Smooth muscle cell (in vitro differentiated cells): ENCODE data around the gene APOC4. TPM values are rescaled to one million over a fixed set of nuclear protein-coding genes. Genes with fewer than 3 reads are reported as not detected.

Experiments used
- DNase-seq: peaks from one replicate; lab custom pipeline; 2025; ENCODE audit not compliant: unreplicated experiment; lab: John Stamatoyannopoulos, UW
- H2AFZ ChIP-seq: fragments of 200-600 bp; sonication (generic); 2 replicates; pipeline ENCODE4 v1.6.0; 2016; ENCODE audit warnings: antibody characterized with exemption, low read depth, mild to moderate bottlenecking
- H3F3A ChIP-seq: fragments of 200-600 bp; sonication (generic); 2 replicates; pipeline ENCODE4 v1.6.0; 2017; ENCODE audit warnings: antibody characterized with exemption, low read depth
- H3K27ac ChIP-seq: fragments of 200-600 bp; sonication (generic); 2 replicates; pipeline ENCODE4 v1.5.1; 2016; ENCODE audit warnings: low read depth, mild to moderate bottlenecking
- H3K27me3 ChIP-seq: fragments of 200-600 bp; sonication (generic); 2 replicates; pipeline ENCODE4 v1.6.1; 2016; ENCODE audit warnings: low read depth, mild to moderate bottlenecking
- H3K36me3 ChIP-seq: fragments of 200-600 bp; sonication (generic); 2 replicates; pipeline ENCODE4 v1.5.1; 2016; ENCODE audit warnings: low read depth
- H3K4me1 ChIP-seq: fragments of 200-600 bp; sonication (generic); 2 replicates; pipeline ENCODE4 v1.5.1; 2016; ENCODE audit warnings: low read depth
- H3K4me2 ChIP-seq: fragments of 200-600 bp; sonication (generic); 2 replicates; pipeline ENCODE4 v1.6.0; 2016; ENCODE audit warnings: mild to moderate bottlenecking
- H3K4me3 ChIP-seq: fragments of 200-600 bp; sonication (generic); 2 replicates; pipeline ENCODE4 v1.5.1; 2016; ENCODE audit warnings: mild to moderate bottlenecking
- H3K79me2 ChIP-seq: fragments of 200-600 bp; sonication (generic); 2 replicates; pipeline ENCODE4 v1.6.0; 2016; ENCODE audit warnings: low read depth, mild to moderate bottlenecking
- H3K9ac ChIP-seq: fragments of 200-600 bp; sonication (generic); 2 replicates; pipeline ENCODE4 v1.6.0; 2016; ENCODE audit warnings: low read depth
- H3K9me3 ChIP-seq: fragments of 200-600 bp; sonication (generic); replicated peaks from 2 replicates; pipeline ENCODE4 v1.5.1; 2016; ENCODE audit warnings: low read depth
- H4K20me1 ChIP-seq: fragments of 200-600 bp; sonication (generic); 2 replicates; pipeline ENCODE4 v1.6.0; 2016; ENCODE audit warnings: low read depth
- CTCF ChIP-seq: fragments of 200-600 bp; sonication (generic); IDR thresholded peaks from 2 replicates; pipeline ENCODE4 v1.5.1; 2017; ENCODE audit warnings: borderline replicate concordance, mild to moderate bottlenecking, antibody characterized with exemption; ENCODE audit not compliant: insufficient read depth, poor library complexity, severe bottlenecking
- WGBS: methylation state at CpG from one replicate; pipeline ENCODE4 v1.1.7; 2016; ENCODE audit warnings: low lambda C conversion rate; 5-methylcytosine and 5-hydroxymethylcytosine counted together
- polyA plus RNA-seq: library from polyadenylated mRNA; unstranded; fragments of >200 nt; fragmentation: Nextera tagmentation; extraction: Ambion mirVana; gene quantifications from 2 replicates; pipeline ENCODE4 v1.2.1, GENCODE V29; 2016
- total RNA-seq: library from RNA; depleted of rRNA; stranded (reverse); fragments of >200 nt; gene quantifications from 2 replicates; pipeline ENCODE4 v1.2.3, GENCODE V29; 2014

The APOC4 gene
- total and polyA plus RNA-seq, 2 experiments from 2014 or later = not detected

GRCh38 chr19:44959691-44960090, 17.7 kb downstream of the APOC4 start:
- Histone ChIP-seq H3K27ac (no peak overlapping the region), H3K4me3 (no peak overlapping the region), H3K27me3 (no peaks in the 10 kb centered on the region), H3K4me2 (no peak overlapping the region), H3K79me2 (peaks cover 69% of the 10 kb centered on the region), H3F3A (no peaks in the 10 kb centered on the region), H4K20me1 (peaks cover 70% of the 10 kb centered on the region), H3K9ac (no peak overlapping the region), H3K9me3 (no peaks in the 10 kb centered on the region), H3K4me1 (peaks cover 11% of the 10 kb centered on the region), H2AFZ (no peak overlapping the region), H3K36me3 (peaks cover 2% of the 10 kb centered on the region)
- 93% methylated on average over 5 of the region's 5 CpGs for WGBS
- no peak for DNase-seq
- TF ChIP-seq CTCF = no peak

GRCh38 chr19:44960906-44961728, 19.1 kb downstream of the APOC4 start:
- H2AFZ ChIP-seq = no peak overlapping the region
- DNase-seq = no peak
- H4K20me1 ChIP-seq = peaks cover 77% of the 10 kb centered on the region
- H3F3A ChIP-seq = no peaks in the 10 kb centered on the region
- TF ChIP-seq CTCF = no peak
- no peaks in the 10 kb centered on the region for H3K9me3 ChIP-seq
- H3K36me3 ChIP-seq = peaks cover 5% of the 10 kb centered on the region
- H3K9ac ChIP-seq = no peak overlapping the region
- H3K79me2 ChIP-seq = peaks cover 66% of the 10 kb centered on the region
- no peak overlapping the region for H3K4me3 ChIP-seq
- no peaks in the 10 kb centered on the region for H3K27me3 ChIP-seq
- no peak overlapping the region for H3K27ac ChIP-seq
- 93% methylated on average over 8 of the region's 8 CpGs for WGBS
- H3K4me1 ChIP-seq = peaks cover 8% of the 10 kb centered on the region
- H3K4me2 ChIP-seq = no peak overlapping the region

- Histone ChIP-seq H3K9ac (no peak overlapping the region), H3K9me3 (no peaks in the 10 kb centered on the region), H3K27me3 (no peaks in the 10 kb centered on the region), H3K27ac (no peak overlapping the region), H3K36me3 (peaks cover 5% of the 10 kb centered on the region), H3K4me1 (peaks cover 1% of the 10 kb centered on the region), H3K79me2 (peaks cover 59% of the 10 kb centered on the region), H3F3A (no peaks in the 10 kb centered on the region), H4K20me1 (peaks cover 70% of the 10 kb centered on the region), H3K4me2 (no peak overlapping the region), H3K4me3 (no peak overlapping the region), H2AFZ (no peak overlapping the region)
- no peak for DNase-seq
- WGBS = 97% methylated on average over 8 of the region's 8 CpGs
- no peak for TF ChIP-seq CTCF
Observed at GRCh38 chr19:44961821-44962220, 19.8 kb downstream of the APOC4 start.

GRCh38 chr19:44968118-44968517, 26.1 kb downstream of the APOC4 start:
- no peaks in the 10 kb centered on the region for H3K9me3 ChIP-seq
- WGBS = 98% methylated on average over 5 of the region's 5 CpGs
- no peak overlapping the region for H3K27ac ChIP-seq
- H4K20me1 ChIP-seq = peaks cover 41% of the 10 kb centered on the region
- no peak for TF ChIP-seq CTCF
- DNase-seq = no peak
- no peak overlapping the region for H3K4me2 ChIP-seq
- H2AFZ ChIP-seq = no peak overlapping the region
- H3K36me3 ChIP-seq = peaks cover 5% of the 10 kb centered on the region
- peaks cover 8% of the 10 kb centered on the region for H3K79me2 ChIP-seq
- H3F3A ChIP-seq = no peaks in the 10 kb centered on the region
- no peaks in the 10 kb centered on the region for H3K4me1 ChIP-seq
- no peak overlapping the region for H3K9ac ChIP-seq
- no peaks in the 10 kb centered on the region for H3K27me3 ChIP-seq
- no peak overlapping the region for H3K4me3 ChIP-seq
